Fibroblast of lung (primary cell): ENCODE results near the gene NAA60.

Experiments
- CTCF ChIP-seq, 2 donors: IDR thresholded peaks in 1 of 2; conservative IDR thresholded peaks in 1 of 2; 1 replicate in 1 of 2; 2 replicates in 1 of 2; pipeline ENCODE4 v1.5.1; 2011 to 2012; ENCODE audit warnings: low read length in 2 of 2, control low read depth in 1 of 2, inconsistent platforms in 1 of 2, low read depth in 1 of 2, mild to moderate bottlenecking in 1 of 2
- EZH2 ChIP-seq: IDR thresholded peaks from 2 replicates; pipeline ENCODE4 v1.5.1; 2012; ENCODE audit warnings: low read length, control low read depth, mild to moderate bottlenecking; ENCODE audit errors: missing control alignments

DNA sequence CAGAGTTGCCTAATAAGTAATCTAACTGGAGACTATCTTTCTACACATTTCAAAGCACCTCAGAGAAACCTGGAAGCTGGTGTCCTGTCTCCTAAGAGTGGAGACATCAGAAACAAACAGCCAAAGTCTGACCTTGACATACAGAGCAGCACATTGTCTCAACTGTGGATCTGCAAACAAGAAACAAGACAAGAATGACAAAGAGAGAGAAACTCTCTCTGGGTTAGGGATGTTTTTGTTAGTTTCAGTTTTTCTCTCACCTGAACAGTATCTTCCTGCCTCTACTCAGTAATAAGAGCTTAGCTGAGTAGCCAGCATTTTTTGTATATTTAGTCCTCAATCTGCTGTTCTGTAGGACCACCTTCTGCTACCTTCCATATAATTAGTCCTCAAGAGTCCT lies 9.1 kb upstream of the NAA60 start:
- TF ChIP-seq EZH2 (no peak), CTCF (conservative IDR thresholded peaks at IDR 0.05 in 1 of 2, IDR thresholded peaks at IDR 0.05 in 1 of 2; ENCODE audit: low read depth in 1 of 2, low read length in 2 of 2) (no peak)
